Duodenal mucosa (tissue), 2 donors: ENCODE measurements around the gene TMEM100.
A peak's percentile ranks its signal among the peaks of the same experiment; 100 is the strongest.

Experiments used
- H3K27ac ChIP-seq: one replicate; pipeline ENCODE4 v1.7.0; 2013; ENCODE audit warnings: low read depth, low read length
- H3K27me3 ChIP-seq, 2 donors: one replicate each; pipeline ENCODE4 v1.7.0; 2013; ENCODE audit warnings: low read length in 2 of 2, control low read depth in 1 of 2; ENCODE audit not compliant: insufficient read depth in 2 of 2, control insufficient read depth in 1 of 2
- H3K36me3 ChIP-seq, 2 donors: one replicate each; pipeline ENCODE4 v1.7.0; 2013; ENCODE audit warnings: low read length in 2 of 2, control low read depth in 1 of 2; ENCODE audit not compliant: insufficient read depth in 2 of 2, control insufficient read depth in 1 of 2
- H3K4me1 ChIP-seq, 2 donors: one replicate each; pipeline ENCODE4 v1.7.0; 2013; ENCODE audit warnings: low read length in 2 of 2, control low read depth in 1 of 2; ENCODE audit not compliant: insufficient read depth in 2 of 2, control insufficient read depth in 1 of 2
- H3K4me3 ChIP-seq, 2 donors: one replicate each; pipeline ENCODE4 v1.7.0; 2013; ENCODE audit warnings: low read length in 2 of 2, low read depth in 1 of 2
- H3K9ac ChIP-seq, 2 donors: one replicate each; pipeline ENCODE4 v1.7.0; 2013; ENCODE audit warnings: low read length in 2 of 2, low read depth in 1 of 2
- H3K9me3 ChIP-seq, 2 donors: one replicate each; pipeline ENCODE4 v1.7.0; 2013; ENCODE audit warnings: low read length in 2 of 2, control low read depth in 1 of 2; ENCODE audit not compliant: control insufficient read depth in 1 of 2

The TMEM100 gene

DNA sequence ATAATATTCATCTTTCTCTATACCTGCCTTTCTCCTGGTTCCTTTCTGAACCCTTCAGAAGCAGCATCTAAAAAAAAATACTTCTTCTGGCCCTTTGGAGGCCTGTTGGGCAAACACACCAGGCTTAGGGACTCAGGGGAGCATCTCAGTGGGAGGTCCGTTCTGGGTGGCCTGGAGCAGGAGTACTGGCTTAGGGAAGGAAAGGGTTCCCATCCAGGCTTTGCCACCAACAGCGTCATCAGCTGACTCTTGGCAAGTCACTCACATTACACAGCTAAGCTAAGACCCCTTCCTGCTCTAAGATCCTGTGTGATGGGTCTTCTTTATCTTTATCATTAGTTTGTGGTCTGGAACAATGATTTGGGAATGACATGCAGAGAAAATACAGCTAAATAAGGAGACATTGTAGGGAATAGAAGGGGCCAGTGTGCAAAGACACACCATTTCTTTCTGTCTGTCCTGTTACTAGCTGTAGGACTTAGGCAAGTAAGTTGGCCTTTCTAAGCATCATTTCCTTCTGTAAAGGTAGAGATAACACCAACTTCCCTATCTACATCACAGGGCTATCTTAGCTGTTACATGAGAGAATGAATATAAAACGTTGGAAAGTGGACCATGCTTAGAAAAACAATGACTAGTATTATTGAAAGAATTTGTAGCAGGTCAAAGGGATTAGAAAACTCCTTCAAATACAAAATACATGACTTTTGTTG is 38.1 kb upstream of the TMEM100 start:
- Histone ChIP-seq H3K4me3 (no peak overlapping the region), H3K27ac (no peak overlapping the region)

DNA sequence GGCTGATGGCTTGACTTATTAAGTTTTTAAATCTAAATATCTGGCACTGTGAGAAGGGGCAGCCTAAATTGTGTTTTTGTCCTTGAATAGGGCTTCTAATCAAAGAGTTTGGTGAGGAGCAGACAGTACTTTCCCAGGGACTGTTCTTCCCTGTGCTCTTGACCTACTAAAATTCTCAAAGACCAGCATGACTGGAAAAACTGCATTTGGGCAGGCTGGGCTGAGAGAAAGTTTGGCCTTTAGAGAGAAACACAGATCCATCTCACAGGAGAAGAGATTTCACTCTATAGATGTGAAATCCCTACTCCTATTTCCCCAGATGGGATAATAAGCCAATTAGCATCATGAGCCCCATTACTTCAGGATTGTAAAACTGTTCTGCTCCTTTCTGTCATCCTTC is 35.5 kb upstream of the TMEM100 start:
- H3K4me3 ChIP-seq = no peak overlapping the region
- H3K9ac ChIP-seq = no peak overlapping the region
- H3K36me3 ChIP-seq = peaks cover 0 to 4% of the 10 kb centered on the region in 2 donors
- H3K4me1 ChIP-seq = peaks cover 0 to 5% of the 10 kb centered on the region in 2 donors
- H3K9me3 ChIP-seq = no peaks in the 10 kb centered on the region
- no peaks in the 10 kb centered on the region for H3K27me3 ChIP-seq
- H3K27ac ChIP-seq = no peak overlapping the region

More for the DNA sequence above, 38.1 kb upstream of the TMEM100 start:
- Histone ChIP-seq H3K9ac (no peak overlapping the region), H3K36me3 (no peaks in the 10 kb centered on the region), H3K27me3 (no peaks in the 10 kb centered on the region), H3K4me1 (peaks cover 0 to 5% of the 10 kb centered on the region in 2 donors), H3K9me3 (no peaks in the 10 kb centered on the region)

GRCh38 chr17:55757659-55758058 is 35.0 kb upstream of the TMEM100 start:
- Histone ChIP-seq H3K4me3 (no peak overlapping the region), H3K27me3 (no peaks in the 10 kb centered on the region), H3K36me3 (peaks cover 0 to 4% of the 10 kb centered on the region in 2 donors), H3K9me3 (no peaks in the 10 kb centered on the region), H3K9ac (no peak overlapping the region), H3K27ac (no peak overlapping the region), H3K4me1 (peaks cover 0 to 5% of the 10 kb centered on the region in 2 donors)

GRCh38 chr17:55756689-55757088 is 34.0 kb upstream of the TMEM100 start:
- H3K4me1 ChIP-seq = peaks cover 2 to 5% of the 10 kb centered on the region in 2 donors
- H3K9me3 ChIP-seq = no peaks in the 10 kb centered on the region
- H3K27me3 ChIP-seq = no peaks in the 10 kb centered on the region
- H3K36me3 ChIP-seq = peaks cover 0 to 4% of the 10 kb centered on the region in 2 donors
- H3K9ac ChIP-seq = no peak overlapping the region
- no peak overlapping the region for H3K4me3 ChIP-seq
- H3K27ac ChIP-seq = no peak overlapping the region

DNA sequence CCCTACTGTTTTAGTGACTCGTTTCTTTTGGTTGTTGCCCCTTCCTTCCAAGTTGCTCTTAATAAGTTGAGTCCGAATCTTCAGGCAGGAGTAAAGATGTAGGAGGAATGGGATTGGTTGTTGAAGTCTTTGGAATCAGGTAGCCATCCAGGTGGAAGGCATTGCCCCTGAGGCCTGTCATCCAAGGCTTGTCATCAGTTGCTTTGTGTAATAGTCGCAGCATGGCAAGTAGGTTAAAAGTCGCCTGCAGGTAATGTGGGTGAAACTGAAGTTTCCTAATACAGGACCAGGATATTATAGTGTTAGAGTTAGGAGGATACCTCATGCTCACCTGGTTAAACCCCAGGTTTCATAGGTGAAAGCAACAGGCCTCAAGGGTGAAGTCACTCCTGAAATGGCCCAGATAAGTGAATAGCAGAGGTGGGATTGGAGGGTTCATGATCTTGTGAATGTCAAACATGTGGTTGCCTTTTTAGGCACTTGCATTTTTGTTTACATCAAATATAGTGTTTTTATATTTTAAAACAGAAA is 29.1 kb upstream of the TMEM100 start:
- Histone ChIP-seq H3K4me3 (peak overlapping the region; percentile 85 to 90), H3K27ac (no peak overlapping the region), H3K9me3 (no peaks in the 10 kb centered on the region), H3K27me3 (no peaks in the 10 kb centered on the region), H3K36me3 (peaks cover 0 to 4% of the 10 kb centered on the region in 2 donors), H3K9ac (peak overlapping the region in 1 of 2 donors; percentile 56), H3K4me1 (peaks cover 5 to 10% of the 10 kb centered on the region in 2 donors)

DNA sequence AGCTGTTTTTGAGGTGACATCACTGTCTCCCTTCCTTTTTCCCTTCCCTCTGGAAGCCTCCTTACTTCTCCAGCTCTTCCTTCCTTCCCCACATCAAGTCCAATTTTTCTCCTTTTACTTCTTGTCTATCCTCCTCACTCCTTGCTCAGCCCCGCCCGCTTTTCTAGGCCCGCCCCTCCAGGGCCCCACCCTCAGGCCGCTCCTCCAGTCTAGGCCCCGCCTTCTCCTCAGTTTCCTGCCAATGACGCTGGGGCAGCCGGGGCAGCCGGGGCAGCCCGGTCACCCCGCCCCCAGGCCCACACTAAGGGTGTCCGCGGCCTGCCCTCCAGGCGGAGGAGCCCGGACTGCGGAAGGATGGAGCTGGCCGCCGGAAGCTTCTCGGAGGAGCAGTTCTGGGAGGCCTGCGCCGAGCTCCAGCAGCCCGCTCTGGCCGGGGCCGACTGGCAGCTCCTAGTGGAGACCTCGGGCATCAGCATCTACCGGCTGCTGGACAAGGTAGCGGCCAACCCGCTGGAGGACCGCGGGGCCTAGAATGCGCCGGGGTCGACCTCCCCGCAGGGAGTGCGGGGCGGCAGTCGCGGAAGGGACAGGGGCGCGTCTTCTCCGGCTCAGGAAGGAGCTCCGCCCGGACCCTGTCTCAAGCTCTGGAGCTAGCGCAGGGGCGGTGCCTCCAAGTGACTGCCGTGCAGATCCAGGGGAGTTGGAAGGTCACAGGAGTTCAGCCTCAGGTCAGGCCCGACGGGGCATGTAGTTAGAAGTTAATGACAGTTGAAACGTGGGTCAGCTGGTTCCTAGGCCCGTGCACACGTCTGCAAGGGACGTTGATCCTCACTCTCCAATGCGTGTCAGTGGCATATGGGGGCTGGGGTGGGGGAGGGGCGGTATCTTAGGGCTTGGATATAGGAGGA is 28.3 kb upstream of the TMEM100 start, which contains the start of gene PCTP:
Gene PCTP (plus strand): TSS at position 302 of the 908 bp plus-strand sequence. CDS start 53 bp downstream, at position 355.
- Histone ChIP-seq H3K27ac (peak within 1 kb of the TSS; percentile 65), H3K9me3 (no peaks in the 10 kb centered on the region)

DNA sequence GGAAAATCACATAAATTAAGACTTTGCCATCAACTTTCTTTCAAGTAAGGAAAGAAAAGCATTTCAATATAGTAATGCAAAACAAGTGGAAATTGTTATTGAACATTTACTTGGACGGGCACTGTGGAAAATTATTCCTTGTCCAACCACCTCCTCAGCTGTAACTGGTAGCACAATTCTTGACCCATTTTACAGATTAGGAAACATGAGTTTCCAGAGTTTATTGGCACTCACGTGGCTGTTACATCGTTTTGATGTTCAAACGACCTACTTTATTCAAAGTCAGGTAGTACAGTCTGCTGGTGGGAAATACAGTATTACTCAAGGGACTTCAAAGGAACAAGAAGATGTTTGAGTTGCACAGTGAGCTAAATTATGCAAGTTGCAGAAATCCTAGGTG is 27.3 kb upstream of the TMEM100 start:
- H3K27me3 ChIP-seq = no peaks in the 10 kb centered on the region
- peaks cover 0 to 4% of the 10 kb centered on the region in 2 donors for H3K36me3 ChIP-seq
- H3K27ac ChIP-seq = no peak overlapping the region
- no peak overlapping the region for H3K9ac ChIP-seq
- H3K4me3 ChIP-seq = no peak overlapping the region
- H3K4me1 ChIP-seq = peaks cover 5 to 10% of the 10 kb centered on the region in 2 donors
- no peaks in the 10 kb centered on the region for H3K9me3 ChIP-seq

More for the DNA sequence above, 28.3 kb upstream of the TMEM100 start, which contains the start of gene PCTP:
- H3K27me3 ChIP-seq = no peaks in the 10 kb centered on the region
- H3K9ac ChIP-seq = peak within 1 kb of the TSS; percentile 56 to 60
- H3K36me3 ChIP-seq = peaks cover 0 to 4% of the 10 kb centered on the region in 2 donors
- H3K4me3 ChIP-seq = peak within 1 kb of the TSS; percentile 85 to 90
- peaks cover 5 to 10% of the 10 kb centered on the region in 2 donors for H3K4me1 ChIP-seq

DNA sequence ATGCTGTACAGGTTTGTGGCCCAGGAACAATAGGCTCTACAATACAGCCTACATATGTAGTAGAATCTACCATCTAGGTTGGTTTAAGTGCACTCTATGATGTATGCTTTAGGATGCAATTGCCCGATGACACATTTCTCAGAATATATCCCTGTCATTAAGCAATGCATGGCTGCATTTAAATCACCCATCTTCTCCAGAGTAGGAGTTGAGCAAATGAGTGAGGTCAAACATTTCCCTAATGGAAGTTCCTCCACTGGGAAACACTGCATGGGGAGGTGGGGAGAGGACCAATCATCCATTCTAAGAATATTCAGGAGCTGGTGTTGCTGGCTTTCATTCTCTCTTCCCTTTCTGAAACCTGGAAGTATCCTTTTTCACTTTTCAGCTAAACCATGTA is 26.2 kb upstream of the TMEM100 start:
- Histone ChIP-seq H3K4me1 (peaks cover 5 to 10% of the 10 kb centered on the region in 2 donors), H3K27me3 (no peaks in the 10 kb centered on the region), H3K36me3 (peaks cover 0 to 3% of the 10 kb centered on the region in 2 donors)

DNA sequence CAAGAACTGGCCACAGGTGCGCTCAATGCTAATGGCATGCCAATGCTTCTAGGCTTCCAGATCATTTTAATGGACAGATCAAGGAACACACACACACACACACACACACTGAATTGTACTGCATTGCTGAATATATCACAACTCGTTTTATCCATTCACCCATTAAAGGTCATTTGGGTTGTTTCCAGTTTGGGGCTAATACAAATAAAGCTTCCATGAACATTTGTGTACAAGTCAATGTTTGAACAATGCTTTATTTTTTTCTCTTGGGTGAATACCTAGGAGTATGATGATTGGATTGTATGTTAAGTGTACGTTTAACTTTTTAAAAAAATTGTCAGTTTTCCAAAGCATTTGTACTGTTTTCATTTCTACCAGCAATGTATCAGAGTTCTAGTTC is 24.5 kb upstream of the TMEM100 start:
- no peaks in the 10 kb centered on the region for H3K27me3 ChIP-seq
- H3K9ac ChIP-seq = no peak overlapping the region
- no peaks in the 10 kb centered on the region for H3K9me3 ChIP-seq
- no peak overlapping the region for H3K4me3 ChIP-seq
- no peak overlapping the region for H3K27ac ChIP-seq
- peaks cover 5 to 10% of the 10 kb centered on the region in 2 donors for H3K4me1 ChIP-seq
- no peaks in the 10 kb centered on the region for H3K36me3 ChIP-seq

More for the DNA sequence above, 26.2 kb upstream of the TMEM100 start:
- no peak overlapping the region for H3K9ac ChIP-seq
- no peak overlapping the region for H3K4me3 ChIP-seq
- H3K27ac ChIP-seq = no peak overlapping the region
- no peaks in the 10 kb centered on the region for H3K9me3 ChIP-seq
